Upper lobe of left lung (tissue), 6 donors: ENCODE measurements around the gene DOC2B. TPM values are rescaled to one million over a fixed set of nuclear protein-coding genes. Genes with fewer than 3 reads are reported as not detected.
A peak's percentile ranks its signal among the peaks of the same experiment; 100 is the strongest.
"Not testable (repeated sequence)": the region's sequence is repeated elsewhere in the genome, so short reads cannot be mapped to it uniquely, and the experiment has no call there.

Experiments
- ATAC-seq, 2 donors: fragments of 200-7000 bp; cut with Tn5 transposase; one replicate each; pipeline ENCODE4 v1.9.1; 2022; ENCODE audit warnings: mild to moderate bottlenecking in 2 of 2, moderate library complexity in 2 of 2; ENCODE audit not compliant: low FRiP score in 2 of 2
- DNase-seq, 2 donors: peaks; one replicate each; pipeline ENCODE4 v3.0.0-alpha.2; 2019 to 2020
- H3K27ac ChIP-seq, 4 donors: fragments of 200-600 bp; sonication (generic); one replicate each; pipeline ENCODE4 v1.5.1; 2016 to 2019
- H3K27me3 ChIP-seq, 4 donors: fragments of 200-600 bp; sonication (generic); one replicate each; pipeline ENCODE4 v1.5.1; 2017 to 2019
- H3K36me3 ChIP-seq, 4 donors: fragments of 200-600 bp; sonication (generic); one replicate each; pipeline ENCODE4 v1.5.1; 2016 to 2019
- H3K4me1 ChIP-seq, 4 donors: fragments of 200-600 bp; sonication (generic); one replicate each; pipeline ENCODE4 v1.5.1; 2018 to 2019
- H3K4me3 ChIP-seq, 4 donors: fragments of 200-600 bp; sonication (generic); one replicate each; pipeline ENCODE4 v1.5.1; 2017 to 2019; ENCODE audit warnings: mild to moderate bottlenecking in 2 of 4, moderate library complexity in 1 of 4
- H3K9me3 ChIP-seq, 4 donors: fragments of 200-600 bp; sonication (generic); one replicate each; pipeline ENCODE4 v1.5.1; 2018 to 2019
- CTCF ChIP-seq, 6 experiments: fragments of 450-650 bp in 4 of 6; fragments of 200-600 bp in 2 of 6; sonication (generic) in 2 of 6; IDR thresholded peaks; one replicate each; pipeline ENCODE4 v1.5.1; 2016 to 2019; ENCODE audit warnings: antibody characterized with exemption in 6 of 6
- EP300 ChIP-seq, 4 donors: sonication (generic); formaldehyde crosslinking; IDR thresholded peaks; one replicate each; pipeline ENCODE4 v1.5.1; 2017; ENCODE audit warnings: antibody characterized with exemption in 4 of 4, control low read depth in 2 of 4
- POLR2A ChIP-seq, 4 donors: fragments of 450-650 bp; IDR thresholded peaks; one replicate each; pipeline ENCODE4 v1.5.1; 2016 to 2017; ENCODE audit warnings: antibody characterized with exemption in 4 of 4, mild to moderate bottlenecking in 2 of 4
- POLR2AphosphoS5 ChIP-seq, 2 donors: sonication (generic); formaldehyde crosslinking; IDR thresholded peaks; one replicate each; pipeline ENCODE4 v1.5.1; 2017; ENCODE audit warnings: antibody characterized with exemption in 2 of 2
- WGBS, 2 donors: methylation state at CpG; one replicate each; pipeline ENCODE4 v1.1.5; 2017 to 2018; 5-methylcytosine and 5-hydroxymethylcytosine counted together
- total RNA-seq, 6 donors: library from RNA; depleted of rRNA in 4 of 6; stranded (reverse); fragments of >200 nt in 4 of 6; gene quantifications; one replicate each; pipeline versions ENCODE4 v1.1.0 to v1.2.1, GENCODE V29; 2016 to 2021
- donor health status: DM: no; HTN: no; CAD: no; lungs with moderate emphysema.
- donor health status: DM: no; HTN: yes; CAD: no; lungs with severe emphysema.

DOC2B gene
- total RNA-seq, 6 donors from 2014 or later, result 1.0 to 10.2 (median 4.4) TPM

- 61 to 82% methylated on average over 1 to 2 of the region's 2 CpGs for WGBS, 2 donors
- no peaks in the 10 kb centered on the region for H3K9me3 ChIP-seq
- H3K4me3 ChIP-seq, result no peak overlapping the region
- no peak overlapping the region for H3K27ac ChIP-seq
- no peaks in the 10 kb centered on the region for H3K27me3 ChIP-seq
- DNase-seq, result no peak
- H3K4me1 ChIP-seq, result peaks cover 0 to 6% (median 0%) of the 10 kb centered on the region in 4 donors
- H3K36me3 ChIP-seq, result peaks cover 0 to 14% (median 0%) of the 10 kb centered on the region in 4 donors
- TF ChIP-seq POLR2AphosphoS5 (IDR thresholded peaks at IDR 0.05), result no peak
- no peak for TF ChIP-seq CTCF (IDR thresholded peaks at IDR 0.05)
- no peak for TF ChIP-seq EP300 (IDR thresholded peaks at IDR 0.05)
- no peak for TF ChIP-seq POLR2A (IDR thresholded peaks at IDR 0.05)
- no peak for ATAC-seq
These were observed 35.2 kb upstream of the DOC2B start for GRCh38 chr17:216625-217024.

GRCh38 chr17:215563-216478, 34.4 kb upstream of the DOC2B start:
- H3K4me3 ChIP-seq, result peak overlapping the region in 1 of 4 donors; percentile 48
- not testable (repeated sequence) for H3K4me1 ChIP-seq, H3K27me3 ChIP-seq, H3K9me3 ChIP-seq
- WGBS, 2 donors, result 53 to 86% methylated on average over 11 to 18 of the region's 29 CpGs
- peak; percentile 53 to 74 for ATAC-seq
- DNase-seq, result peak; percentile 34 to 81
- H3K27ac ChIP-seq, result peak overlapping the region in 1 of 4 donors; percentile 67
- peaks cover 0 to 14% (median 0%) of the 10 kb centered on the region in 4 donors for H3K36me3 ChIP-seq

DNA sequence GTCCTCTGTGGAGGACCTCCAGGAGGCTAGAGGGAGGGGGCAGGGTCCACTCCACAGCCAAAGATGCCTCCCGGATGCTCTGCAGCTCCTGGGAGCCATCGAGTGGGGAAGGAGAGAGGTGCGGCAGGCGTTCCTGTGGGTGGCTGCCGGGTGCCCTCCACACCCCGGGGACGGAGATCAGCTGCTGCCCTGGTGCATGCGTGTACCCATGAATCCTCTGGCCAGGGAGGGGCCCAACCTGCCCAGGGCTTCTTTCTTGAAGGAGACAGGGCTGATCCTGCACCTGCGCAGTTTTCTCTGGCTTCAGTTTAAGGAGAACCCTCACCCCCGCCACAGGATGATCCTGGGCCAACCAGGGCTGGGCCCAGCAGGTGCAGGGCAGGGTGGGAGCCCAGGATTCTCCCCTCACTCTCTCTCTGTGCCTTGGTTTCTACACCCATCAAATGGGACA, 33.5 kb upstream of the DOC2B start:
- ATAC-seq (peak; percentile 17 to 31), DNase-seq (peak in 1 of 2 donors; percentile 35)
- H3K27me3 ChIP-seq, result no peaks in the 10 kb centered on the region
- H3K4me3 ChIP-seq, result peak overlapping the region in 1 of 4 donors; percentile 48
- H3K4me1 ChIP-seq, result peaks cover 0 to 6% (median 0%) of the 10 kb centered on the region in 4 donors
- 82 to 92% methylated on average over 10 of the region's 10 CpGs for WGBS, 2 donors
- H3K9me3 ChIP-seq, result no peaks in the 10 kb centered on the region
- peak overlapping the region in 1 of 4 donors; percentile 67 for H3K27ac ChIP-seq
- no peak for TF ChIP-seq EP300 (IDR thresholded peaks at IDR 0.05)
- TF ChIP-seq POLR2A (IDR thresholded peaks at IDR 0.05), result no peak
- TF ChIP-seq CTCF (IDR thresholded peaks at IDR 0.05), result no peak
- no peak for TF ChIP-seq POLR2AphosphoS5 (IDR thresholded peaks at IDR 0.05)
- H3K36me3 ChIP-seq, result peaks cover 0 to 14% (median 0%) of the 10 kb centered on the region in 4 donors

DNA sequence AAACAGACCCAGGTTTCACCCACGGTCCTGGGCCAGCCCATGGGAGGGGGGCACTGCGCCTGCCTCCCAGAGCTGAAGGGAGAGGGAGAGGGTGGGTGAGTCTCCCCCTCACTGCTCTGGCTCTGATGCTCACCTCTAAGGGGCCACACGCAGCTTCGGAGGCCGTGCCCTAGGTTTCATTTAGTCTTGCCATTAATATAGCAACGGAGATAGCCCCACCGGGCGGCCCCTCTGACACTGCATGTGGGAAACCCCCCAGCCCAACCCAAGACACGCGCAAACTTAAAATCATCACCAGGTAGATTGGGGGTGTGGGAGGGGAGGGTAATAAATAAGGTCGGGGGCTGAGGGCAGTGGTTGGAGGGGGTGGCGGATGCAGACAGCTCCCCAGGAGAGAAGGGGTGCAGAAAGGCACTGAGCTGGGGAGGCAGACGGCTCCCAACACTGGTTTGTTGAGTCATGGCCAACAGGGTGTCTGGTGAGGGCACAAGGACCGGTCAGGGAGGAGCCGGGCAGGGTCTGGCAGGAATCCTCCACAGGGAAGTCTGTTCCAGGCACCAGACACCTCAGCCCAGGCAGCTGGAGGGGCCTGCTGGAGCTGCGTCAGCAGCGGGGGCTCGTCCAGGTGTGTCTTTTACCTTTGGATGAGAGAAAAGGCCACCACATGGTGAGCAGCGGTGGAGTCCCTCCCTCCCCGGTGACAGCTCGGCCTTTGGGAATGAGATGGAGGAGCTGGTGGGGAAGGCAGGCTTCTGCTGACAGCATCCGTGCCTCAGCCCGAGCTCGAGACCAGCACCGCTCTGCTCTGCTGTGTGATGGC, 32.0 kb upstream of the DOC2B start:
- DNase-seq (no peak), ATAC-seq (no peak)
- peaks cover 0 to 6% (median 0%) of the 10 kb centered on the region in 4 donors for H3K4me1 ChIP-seq
- H3K4me3 ChIP-seq, result no peak overlapping the region
- H3K9me3 ChIP-seq, result no peaks in the 10 kb centered on the region
- WGBS, 2 donors, result 93 to 94% methylated on average over 19 to 25 of the region's 25 CpGs
- H3K27me3 ChIP-seq, result no peaks in the 10 kb centered on the region
- peaks cover 0 to 14% (median 0%) of the 10 kb centered on the region in 4 donors for H3K36me3 ChIP-seq
- no peak overlapping the region for H3K27ac ChIP-seq
- TF ChIP-seq POLR2AphosphoS5 (IDR thresholded peaks at IDR 0.05), result no peak
- TF ChIP-seq CTCF (IDR thresholded peaks at IDR 0.05), result no peak
- no peak for TF ChIP-seq POLR2A (IDR thresholded peaks at IDR 0.05)
- no peak for TF ChIP-seq EP300 (IDR thresholded peaks at IDR 0.05)

DNA sequence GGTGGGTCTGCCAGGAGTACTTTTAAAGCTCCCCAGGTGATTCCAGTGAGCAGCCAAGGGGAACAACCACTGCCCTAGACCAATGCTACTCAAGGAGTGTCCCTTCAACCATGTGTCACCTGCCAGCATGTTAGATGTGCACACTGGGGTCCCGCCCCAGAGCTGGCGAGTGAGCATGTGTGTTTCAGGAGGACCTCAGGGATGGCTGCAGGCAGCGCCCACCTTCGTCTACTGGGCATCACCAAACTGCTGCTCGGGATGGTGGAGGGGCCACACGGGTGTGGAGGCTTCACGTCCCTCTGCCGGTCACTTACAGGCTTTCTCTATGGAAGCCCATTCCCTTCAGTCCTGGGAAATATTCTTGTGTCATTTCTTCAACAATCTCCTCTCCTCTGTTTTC, 29.0 kb upstream of the DOC2B start:
- DNase-seq (no peak), ATAC-seq (no peak)
- WGBS, 2 donors, result 95% methylated on average over 3 to 8 of the region's 8 CpGs
- Histone ChIP-seq H3K9me3 (peaks cover 0 to 3% (median 0%) of the 10 kb centered on the region in 4 donors), H3K4me3 (no peak overlapping the region), H3K36me3 (peaks cover 0 to 14% (median 0%) of the 10 kb centered on the region in 4 donors), H3K27ac (no peak overlapping the region), H3K27me3 (no peaks in the 10 kb centered on the region), H3K4me1 (peaks cover 0 to 3% (median 0%) of the 10 kb centered on the region in 4 donors)
- TF ChIP-seq EP300 (IDR thresholded peaks at IDR 0.05), result no peak
